Testis (tissue), 3 donors: Measurements from ENCODE around the gene IGSF21. TPM values are rescaled to one million over a fixed set of nuclear protein-coding genes. Genes with fewer than 3 reads are reported as not detected.

Experiments
- DNase-seq: peaks from one replicate; pipeline ENCODE4 v3.0.0-alpha.2; 2019
- H3K27ac ChIP-seq, 2 donors: fragments of 200-600 bp; sonication (generic); one replicate each; pipeline ENCODE4 v1.5.1; 2019
- H3K27me3 ChIP-seq: fragments of 200-600 bp; sonication (generic); one replicate; pipeline ENCODE4 v1.5.1; 2019
- H3K36me3 ChIP-seq: fragments of 200-600 bp; sonication (generic); one replicate; pipeline ENCODE4 v1.5.1; 2017; ENCODE audit warnings: low read depth; ENCODE audit errors: missing control alignments
- H3K4me1 ChIP-seq: fragments of 200-600 bp; sonication (generic); one replicate; pipeline ENCODE4 v1.5.1; 2019
- H3K4me3 ChIP-seq, 2 donors: fragments of 200-600 bp; sonication (generic); one replicate each; pipeline ENCODE4 v1.5.1; 2017 to 2019
- H3K9me3 ChIP-seq: fragments of 200-600 bp; sonication (generic); one replicate; pipeline ENCODE4 v1.5.1; 2017
- CTCF ChIP-seq, 3 experiments: fragments of 450-650 bp in 2 of 3; fragments of 200-600 bp in 1 of 3; sonication (generic) in 1 of 3; IDR thresholded peaks; one replicate each; pipeline ENCODE4 v1.5.1; 2016 to 2019; ENCODE audit warnings: antibody characterized with exemption in 3 of 3, mild to moderate bottlenecking in 2 of 3, moderate library complexity in 1 of 3
- POLR2A ChIP-seq: fragments of 450-650 bp; IDR thresholded peaks from one replicate; pipeline ENCODE4 v1.6.1; 2017; ENCODE audit warnings: antibody characterized with exemption, mild to moderate bottlenecking, moderate library complexity
- WGBS, 2 donors: methylation state at CpG; one replicate each; pipeline ENCODE4 v1.1.5; 2018; 5-methylcytosine and 5-hydroxymethylcytosine counted together
- intact Hi-C: fragments of 100-400 bp; cut with DNase I; formaldehyde crosslinking; loops from one replicate; pipeline ENCODE4 v1.15.1; 2023; ENCODE audit warnings: low total_unique reads
- polyA plus RNA-seq: library from polyadenylated mRNA; stranded (reverse); fragments of 350-450 nt; fragmentation: Illumina TruSeq; extraction: RNeasy Lipid Tissue Mini Kit (QIAGEN cat#74804); gene quantifications from one replicate; pipeline ENCODE4 v1.2.3, GENCODE V29; 2014; ENCODE audit warnings: low read depth, low replicate concordance; ENCODE audit not compliant: insufficient read depth
- total RNA-seq, 2 donors: library from RNA; depleted of rRNA; stranded (reverse); fragments of >200 nt; gene quantifications; one replicate each; pipeline ENCODE4 v1.2.3, GENCODE V29; 2016

The IGSF21 gene
- total and polyA plus RNA-seq, 3 donors from 2014 or later, result 1.7 to 4.2 (median 2.9) TPM

- intact Hi-C loops, result no loop called here
- Histone ChIP-seq H3K9me3 (no peaks in the 10 kb centered on the region), H3K27me3 (no peaks in the 10 kb centered on the region), H3K4me1 (peaks cover 4% of the 10 kb centered on the region), H3K4me3 (peak overlapping the region; percentile 24 to 51), H3K36me3 (no peaks in the 10 kb centered on the region), H3K27ac (no peak overlapping the region)
- WGBS, 2 donors, result 2 to 3% methylated on average over 11 to 22 of the region's 30 CpGs
- peak; percentile 24 for DNase-seq
- TF ChIP-seq CTCF (IDR thresholded peaks at IDR 0.05), result no peak
- no peak for TF ChIP-seq POLR2A
Observed at GRCh38 chr1:18110968-18111367, 3.4 kb downstream of the IGSF21 start.

- intact Hi-C loops, result no loop called here
- Histone ChIP-seq H3K36me3 (no peaks in the 10 kb centered on the region), H3K27ac (no peak overlapping the region), H3K9me3 (no peaks in the 10 kb centered on the region), H3K4me3 (peak overlapping the region in 1 of 2 donors; percentile 51), H3K4me1 (peaks cover 4% of the 10 kb centered on the region), H3K27me3 (no peaks in the 10 kb centered on the region)
- 31 to 47% methylated on average over 12 of the region's 12 CpGs for WGBS, 2 donors
- no peak for TF ChIP-seq CTCF (IDR thresholded peaks at IDR 0.05)
- TF ChIP-seq POLR2A, result no peak
- DNase-seq, result no peak
Observed at GRCh38 chr1:18111605-18112297, 4.2 kb downstream of the IGSF21 start.

- Histone ChIP-seq H3K4me3 (no peak overlapping the region), H3K36me3 (no peaks in the 10 kb centered on the region), H3K27me3 (no peaks in the 10 kb centered on the region), H3K9me3 (no peaks in the 10 kb centered on the region), H3K4me1 (peaks cover 4% of the 10 kb centered on the region), H3K27ac (no peak overlapping the region)
- TF ChIP-seq CTCF (IDR thresholded peaks at IDR 0.05) (no peak), POLR2A (no peak)
- WGBS, 2 donors, result 87 to 91% methylated on average over 3 of the region's 3 CpGs
- intact Hi-C loops, result no loop called here
- DNase-seq, result no peak
Observed at GRCh38 chr1:18112611-18113010, 5.0 kb downstream of the IGSF21 start.

GRCh38 chr1:18114726-18115410 lies 7.3 kb downstream of the IGSF21 start:
- Histone ChIP-seq H3K4me1 (peaks cover 4% of the 10 kb centered on the region), H3K4me3 (no peak overlapping the region), H3K9me3 (no peaks in the 10 kb centered on the region), H3K36me3 (no peaks in the 10 kb centered on the region), H3K27me3 (no peaks in the 10 kb centered on the region), H3K27ac (no peak overlapping the region)
- WGBS, 2 donors, result 78 to 86% methylated on average over 3 of the region's 3 CpGs
- intact Hi-C loops, result no loop called here
- no peak for TF ChIP-seq POLR2A
- TF ChIP-seq CTCF (IDR thresholded peaks at IDR 0.05), result no peak
- no peak for DNase-seq
